Measurements from ENCODE around the gene DUSP22.
A peak's percentile ranks its signal among the peaks of the same experiment; 100 is the strongest.

The DUSP22 gene

DNA sequence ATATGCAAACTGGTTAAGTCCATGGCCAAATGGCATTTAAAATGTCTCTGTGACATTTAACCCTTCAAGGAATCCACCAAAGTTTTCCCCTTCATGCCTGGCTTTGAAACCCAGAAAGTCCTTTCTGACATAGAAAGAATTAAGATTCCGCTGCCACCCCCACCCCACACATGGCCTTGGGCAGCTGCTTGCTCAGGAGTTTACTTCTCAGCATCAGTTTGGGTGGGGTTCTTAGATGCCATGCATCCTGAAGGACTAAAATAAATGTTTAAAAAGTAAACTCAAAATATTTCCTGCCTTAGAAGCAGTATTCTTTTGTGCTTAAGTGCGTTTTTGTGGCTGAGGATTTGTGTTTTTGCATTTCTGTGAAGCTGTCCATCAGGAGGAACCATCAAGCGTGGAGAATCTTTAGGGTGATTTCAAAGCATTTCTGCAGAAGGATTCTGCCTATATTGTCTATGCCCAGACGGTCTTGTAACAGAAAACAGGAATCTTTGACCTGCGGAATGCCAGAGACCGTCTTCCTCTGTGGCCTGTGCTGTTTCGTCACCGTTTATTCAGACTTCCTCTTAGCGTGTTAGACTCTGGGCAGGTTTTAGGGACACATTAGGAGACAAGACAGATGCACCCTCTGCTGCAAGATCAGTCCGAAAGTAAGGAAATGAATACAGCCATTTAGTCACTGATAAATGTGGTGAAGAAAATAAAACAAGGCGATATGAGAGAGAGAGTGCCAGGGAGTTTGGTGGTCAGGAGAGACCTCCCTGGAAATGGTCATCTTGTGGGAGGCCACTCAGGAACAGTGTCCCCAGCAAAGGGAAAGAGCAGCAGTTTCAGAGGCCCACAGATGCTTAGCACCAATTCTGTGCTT lies 6.2 kb downstream of the DUSP22 start:
- H3K4me1 Mint-ChIP-seq (ENCODE audit: low read depth) = peaks cover 38% of the 10 kb centered on the region
- no peak overlapping the region for H3K4me3 Mint-ChIP-seq
- H3K27ac Mint-ChIP-seq = no peak overlapping the region
- H3K9me3 Mint-ChIP-seq = peaks cover 1% of the 10 kb centered on the region
- peaks cover 1% of the 10 kb centered on the region for H3K36me3 Mint-ChIP-seq (ENCODE audit: low read depth)
- peak; percentile 14 for DNase-seq
- no peaks in the 10 kb centered on the region for H3K27me3 Mint-ChIP-seq

- H3K4me1 Mint-ChIP-seq (ENCODE audit: low read depth) = peaks cover 35% of the 10 kb centered on the region
- H3K36me3 Mint-ChIP-seq (ENCODE audit: low read depth) = no peaks in the 10 kb centered on the region
- no peaks in the 10 kb centered on the region for H3K9me3 Mint-ChIP-seq
- peak; percentile 24 for DNase-seq
- H3K4me3 Mint-ChIP-seq = no peak overlapping the region
- H3K27ac Mint-ChIP-seq = no peak overlapping the region
- H3K27me3 Mint-ChIP-seq = no peaks in the 10 kb centered on the region
Observed at GRCh38 chr6:299104-299980, 7.1 kb downstream of the DUSP22 start.

GRCh38 chr6:300026-300425 lies 7.7 kb downstream of the DUSP22 start:
- DNase-seq = peak; percentile 20
- Mint-ChIP-seq H3K4me1 (ENCODE audit: low read depth) (peaks cover 34% of the 10 kb centered on the region), H3K27me3 (no peaks in the 10 kb centered on the region), H3K27ac (no peak overlapping the region), H3K4me3 (no peak overlapping the region), H3K36me3 (ENCODE audit: low read depth) (no peaks in the 10 kb centered on the region), H3K9me3 (no peaks in the 10 kb centered on the region)

GRCh38 chr6:300494-301198 lies 8.4 kb downstream of the DUSP22 start:
- Mint-ChIP-seq H3K4me1 (ENCODE audit: low read depth) (peaks cover 30% of the 10 kb centered on the region), H3K27ac (no peak overlapping the region), H3K27me3 (no peaks in the 10 kb centered on the region), H3K9me3 (no peaks in the 10 kb centered on the region), H3K36me3 (ENCODE audit: low read depth) (no peaks in the 10 kb centered on the region), H3K4me3 (no peak overlapping the region)
- peak; percentile 27 for DNase-seq

DNA sequence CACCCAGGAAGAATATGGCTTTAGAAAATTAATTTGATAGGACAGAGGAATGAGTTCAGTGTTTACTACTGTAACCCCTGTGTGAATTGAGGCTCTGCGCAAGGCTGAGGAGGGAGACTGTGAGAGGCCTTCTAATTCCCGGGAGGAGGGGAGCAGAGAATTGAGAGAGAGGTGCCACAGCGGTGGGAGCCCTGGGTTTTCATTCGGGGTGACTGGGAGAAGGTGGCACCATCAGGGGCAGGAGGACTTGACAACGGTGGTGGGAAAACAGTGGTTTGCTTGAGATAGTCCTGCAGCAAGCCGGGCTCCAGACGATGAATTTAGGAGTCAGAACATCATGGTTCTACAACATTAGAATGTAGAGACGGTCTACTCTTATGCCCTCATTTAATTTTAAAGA lies 9.2 kb downstream of the DUSP22 start:
- H3K27me3 Mint-ChIP-seq = no peaks in the 10 kb centered on the region
- H3K4me3 Mint-ChIP-seq = no peak overlapping the region
- peaks cover 22% of the 10 kb centered on the region for H3K4me1 Mint-ChIP-seq (ENCODE audit: low read depth)
- no peaks in the 10 kb centered on the region for H3K36me3 Mint-ChIP-seq (ENCODE audit: low read depth)
- H3K27ac Mint-ChIP-seq = no peak overlapping the region
- no peaks in the 10 kb centered on the region for H3K9me3 Mint-ChIP-seq
- DNase-seq = no peak

DNA sequence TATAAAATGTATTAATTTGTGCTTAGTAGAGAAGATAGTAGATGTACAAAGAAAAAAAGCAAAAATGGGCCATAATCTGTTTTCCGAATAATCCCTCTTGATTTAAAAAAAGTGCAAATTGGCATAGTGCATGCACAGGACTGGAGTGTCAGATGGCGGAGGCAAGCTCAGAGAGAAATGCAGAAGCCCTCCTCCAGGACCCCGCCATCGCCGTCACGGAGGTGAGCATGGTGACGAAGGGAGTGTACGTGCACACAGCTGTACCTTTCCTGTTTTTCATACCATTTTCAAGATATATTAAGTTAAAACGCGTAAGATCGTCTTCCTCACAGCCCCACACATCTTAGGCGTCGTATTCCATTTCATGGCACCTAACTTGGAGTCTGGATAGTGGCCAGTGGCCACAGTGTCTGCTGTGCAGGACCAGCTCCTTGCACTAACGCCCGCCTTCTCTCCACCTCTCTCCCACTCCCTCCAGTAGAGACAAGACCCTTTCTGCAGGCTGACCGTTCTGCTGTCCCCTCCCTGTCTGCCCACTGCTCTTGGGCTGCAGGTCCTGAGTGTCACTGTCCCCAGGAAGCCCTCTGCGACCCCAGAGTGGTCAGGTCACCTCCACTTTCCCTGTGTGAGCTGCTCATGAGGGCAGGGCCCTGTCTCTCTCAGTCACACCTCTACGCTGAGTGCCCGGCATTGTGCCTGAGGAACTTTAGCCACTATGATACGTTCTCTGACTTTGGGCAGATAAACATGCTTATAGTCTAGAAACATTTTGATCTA lies 9.8 kb downstream of the DUSP22 start:
- no peak for DNase-seq
- no peak overlapping the region for H3K4me3 Mint-ChIP-seq
- H3K27ac Mint-ChIP-seq = no peak overlapping the region
- H3K9me3 Mint-ChIP-seq = no peaks in the 10 kb centered on the region
- H3K27me3 Mint-ChIP-seq = no peaks in the 10 kb centered on the region
- peaks cover 16% of the 10 kb centered on the region for H3K4me1 Mint-ChIP-seq (ENCODE audit: low read depth)
- H3K36me3 Mint-ChIP-seq (ENCODE audit: low read depth) = no peaks in the 10 kb centered on the region

DNA sequence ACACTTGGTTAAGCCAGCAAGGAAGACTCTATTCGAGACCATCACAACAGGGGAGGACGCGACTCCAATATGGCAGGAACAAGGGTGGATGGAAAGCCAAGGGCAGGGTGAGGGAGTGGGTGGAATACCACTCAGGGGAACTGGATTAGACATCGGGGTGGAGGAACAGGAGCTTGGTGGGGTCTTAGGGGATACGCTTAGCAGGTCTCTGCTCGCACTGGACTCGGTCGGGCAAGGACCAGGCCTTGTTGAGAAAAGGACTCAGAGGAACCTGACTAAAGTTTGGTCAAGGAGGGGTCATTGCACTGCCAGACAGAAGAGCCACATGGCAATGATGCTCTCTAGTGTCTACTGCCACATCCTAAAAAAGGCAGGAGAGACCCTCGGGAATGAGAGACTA lies 10.5 kb downstream of the DUSP22 start:
- no peak overlapping the region for H3K27ac Mint-ChIP-seq

DNA sequence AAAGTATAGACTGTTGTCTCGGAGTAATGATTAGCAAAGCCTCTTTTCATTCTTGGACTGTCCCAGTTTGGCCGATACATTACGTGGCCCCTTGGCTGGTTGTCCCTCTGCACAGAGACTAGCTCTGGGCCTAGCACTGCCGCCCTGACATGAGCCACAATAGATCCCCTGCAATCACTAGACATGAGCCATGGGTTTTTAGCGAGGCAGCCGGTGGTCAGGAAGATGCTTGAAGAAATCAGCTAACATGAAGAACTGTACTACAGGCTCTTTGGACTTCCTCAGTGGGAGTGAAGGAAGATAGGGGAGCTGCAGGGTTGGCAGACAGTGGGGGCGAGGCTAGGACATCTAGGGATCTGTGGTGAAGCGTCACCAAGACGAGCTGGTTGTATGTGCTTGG lies 11.0 kb downstream of the DUSP22 start:
- Mint-ChIP-seq H3K27ac (no peak overlapping the region), H3K36me3 (ENCODE audit: low read depth) (peaks cover 8% of the 10 kb centered on the region), H3K9me3 (no peaks in the 10 kb centered on the region), H3K4me3 (no peak overlapping the region), H3K4me1 (ENCODE audit: low read depth) (peaks cover 6% of the 10 kb centered on the region), H3K27me3 (no peaks in the 10 kb centered on the region)
- no peak for DNase-seq

More for the DNA sequence above, 10.5 kb downstream of the DUSP22 start:
- peaks cover 9% of the 10 kb centered on the region for H3K4me1 Mint-ChIP-seq (ENCODE audit: low read depth)
- H3K36me3 Mint-ChIP-seq (ENCODE audit: low read depth) = peaks cover 3% of the 10 kb centered on the region
- no peaks in the 10 kb centered on the region for H3K27me3 Mint-ChIP-seq
- H3K9me3 Mint-ChIP-seq = no peaks in the 10 kb centered on the region
- no peak for DNase-seq
- H3K4me3 Mint-ChIP-seq = no peak overlapping the region

GRCh38 chr6:303948-304558 lies 11.8 kb downstream of the DUSP22 start:
- H3K36me3 Mint-ChIP-seq (ENCODE audit: low read depth) = peaks cover 10% of the 10 kb centered on the region
- no peaks in the 10 kb centered on the region for H3K9me3 Mint-ChIP-seq
- no peak for DNase-seq
- no peaks in the 10 kb centered on the region for H3K27me3 Mint-ChIP-seq
- H3K4me3 Mint-ChIP-seq = no peak overlapping the region
- H3K27ac Mint-ChIP-seq = no peak overlapping the region
- peaks cover 9% of the 10 kb centered on the region for H3K4me1 Mint-ChIP-seq (ENCODE audit: low read depth)

- no peak overlapping the region for H3K4me3 Mint-ChIP-seq
- H3K27ac Mint-ChIP-seq = no peak overlapping the region
- H3K9me3 Mint-ChIP-seq = no peaks in the 10 kb centered on the region
- no peak for DNase-seq
- H3K27me3 Mint-ChIP-seq = no peaks in the 10 kb centered on the region
- H3K4me1 Mint-ChIP-seq (ENCODE audit: low read depth) = peaks cover 11% of the 10 kb centered on the region
- H3K36me3 Mint-ChIP-seq (ENCODE audit: low read depth) = peaks cover 10% of the 10 kb centered on the region
Observed at GRCh38 chr6:304833-305370, 12.6 kb downstream of the DUSP22 start.

DNA sequence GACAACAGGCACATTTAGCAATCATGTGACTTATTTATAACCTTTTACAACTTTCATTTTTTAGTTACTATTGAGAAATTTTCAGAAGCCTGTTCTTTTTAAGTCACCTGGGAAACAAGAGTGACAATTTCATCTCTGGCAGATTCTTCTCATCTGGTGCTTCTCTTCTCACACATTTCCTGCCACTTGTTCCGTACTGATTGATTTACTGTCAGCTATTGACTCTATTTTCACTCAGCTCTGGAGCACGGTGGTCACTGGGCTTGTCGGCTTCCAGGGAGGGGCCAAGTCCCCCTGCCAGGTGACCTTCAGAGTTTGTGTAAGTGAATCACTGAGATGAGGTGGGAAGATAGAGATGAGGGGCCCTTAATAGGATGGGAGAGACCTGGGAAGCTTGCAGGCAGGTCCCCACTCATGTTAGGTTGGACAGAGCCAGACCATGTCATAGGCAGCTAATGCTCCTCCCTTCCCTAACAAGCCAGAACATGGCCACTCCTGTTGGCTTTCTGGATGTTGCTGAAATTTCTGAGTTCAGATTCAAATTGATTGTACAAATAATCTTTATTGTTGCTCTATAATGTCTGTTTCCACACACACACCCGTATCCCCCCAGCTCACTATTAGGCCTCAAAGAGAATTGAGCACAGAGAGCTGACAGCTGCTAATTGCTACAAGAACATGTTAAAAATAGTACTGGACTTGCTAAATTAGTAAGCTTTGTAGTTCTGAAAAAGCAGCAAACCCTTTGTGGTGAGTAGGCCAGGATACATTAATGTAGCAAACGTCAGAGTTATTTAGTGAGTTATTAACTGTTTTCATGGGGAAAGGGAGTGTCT lies 13.3 kb downstream of the DUSP22 start:
- no peak overlapping the region for H3K27ac Mint-ChIP-seq
- H3K4me3 Mint-ChIP-seq = no peak overlapping the region
- H3K4me1 Mint-ChIP-seq (ENCODE audit: low read depth) = peaks cover 11% of the 10 kb centered on the region
- peaks cover 12% of the 10 kb centered on the region for H3K36me3 Mint-ChIP-seq (ENCODE audit: low read depth)
- H3K9me3 Mint-ChIP-seq = no peaks in the 10 kb centered on the region
- no peaks in the 10 kb centered on the region for H3K27me3 Mint-ChIP-seq
- DNase-seq = no peak

GRCh38 chr6:306641-307061 lies 14.4 kb downstream of the DUSP22 start:
- H3K4me3 Mint-ChIP-seq = no peak overlapping the region
- H3K27me3 Mint-ChIP-seq = no peaks in the 10 kb centered on the region
- H3K4me1 Mint-ChIP-seq (ENCODE audit: low read depth) = peaks cover 17% of the 10 kb centered on the region
- H3K36me3 Mint-ChIP-seq (ENCODE audit: low read depth) = peaks cover 14% of the 10 kb centered on the region
- H3K27ac Mint-ChIP-seq = no peak overlapping the region
- no peaks in the 10 kb centered on the region for H3K9me3 Mint-ChIP-seq
- no peak for DNase-seq

Measured in activated T-cell treated with anti-CD3 and anti-CD28 coated beads, Interleukin-2, amount 50 U/mL, for 24 hours (primary cell).